HG03457 (cell line): ENCODE results near the gene STAP1.
"Not testable (repeated sequence)": the region's sequence is repeated elsewhere in the genome, so short reads cannot be mapped to it uniquely, and the experiment has no call there.

Experiments used
- ATAC-seq: cut with Tn5 transposase; IDR thresholded peaks from one replicate; pipeline ENCODE4 v1.9.1; 2021; ENCODE audit warnings: moderate number of reproducible peaks; ENCODE audit not compliant: unreplicated experiment

Gene STAP1, protein sequence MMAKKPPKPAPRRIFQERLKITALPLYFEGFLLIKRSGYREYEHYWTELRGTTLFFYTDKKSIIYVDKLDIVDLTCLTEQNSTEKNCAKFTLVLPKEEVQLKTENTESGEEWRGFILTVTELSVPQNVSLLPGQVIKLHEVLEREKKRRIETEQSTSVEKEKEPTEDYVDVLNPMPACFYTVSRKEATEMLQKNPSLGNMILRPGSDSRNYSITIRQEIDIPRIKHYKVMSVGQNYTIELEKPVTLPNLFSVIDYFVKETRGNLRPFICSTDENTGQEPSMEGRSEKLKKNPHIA

DNA sequence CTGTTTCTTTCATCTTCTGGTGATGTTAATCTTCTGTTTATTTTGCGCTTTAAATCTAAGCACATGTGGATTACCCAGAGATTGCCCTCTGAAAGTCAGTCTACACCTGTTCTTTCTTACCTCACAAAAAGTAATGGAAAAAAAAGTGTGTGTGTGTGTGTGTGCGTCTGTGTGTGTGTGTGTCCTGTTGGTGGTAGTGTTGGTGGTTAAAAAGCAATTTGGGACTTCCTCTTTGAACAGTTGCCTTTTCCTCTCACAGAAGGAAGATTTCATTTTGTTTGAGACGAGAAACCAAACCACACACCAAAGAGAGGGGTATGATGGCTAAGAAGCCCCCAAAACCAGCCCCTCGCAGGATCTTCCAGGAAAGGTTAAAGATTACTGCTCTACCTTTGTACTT, at the start of gene STAP1:
STAP1 (plus strand) TSS at position 235 of the 400 bp plus-strand sequence; CDS start at position 318, 83 bp downstream.
- peak; percentile 41 for ATAC-seq

DNA sequence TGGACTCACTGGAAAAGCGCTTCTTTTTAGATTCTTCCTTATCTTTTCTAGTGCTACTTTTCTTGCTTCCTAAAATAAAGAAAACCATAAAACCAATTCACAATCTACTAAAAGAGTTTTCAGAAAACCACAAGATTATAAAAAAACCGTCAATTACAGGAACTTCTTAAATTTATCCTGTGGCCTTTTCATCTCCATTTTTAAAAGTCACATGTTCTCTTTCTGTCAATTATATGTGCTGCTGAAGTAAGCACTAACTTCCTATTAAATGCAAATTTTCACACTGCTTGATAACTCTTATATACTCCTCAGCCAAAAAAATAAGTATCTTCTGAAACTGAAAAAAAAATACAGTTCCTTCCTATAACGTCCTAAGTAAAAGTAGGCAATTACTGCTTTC, 46.0 kb upstream of the STAP1 start:
- ATAC-seq = no peak

DNA sequence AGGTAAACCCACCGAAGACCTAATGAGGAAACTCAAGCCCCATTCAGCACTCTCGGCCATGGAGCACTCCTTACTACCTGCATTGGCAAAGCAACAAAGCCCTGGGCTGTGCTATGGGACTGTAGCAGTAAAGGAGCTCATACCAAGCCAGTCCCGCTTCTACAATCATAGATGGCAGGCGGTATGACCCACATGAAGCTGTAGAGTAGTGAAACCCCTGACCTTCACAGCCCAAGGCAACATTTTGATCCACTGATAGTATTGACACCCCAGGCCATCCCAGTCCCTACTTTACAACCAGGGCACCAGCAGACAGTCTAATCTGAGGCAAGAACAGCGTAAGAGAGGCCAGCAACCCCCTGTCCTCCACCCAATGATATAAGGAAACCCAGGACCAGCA, 38.4 kb upstream of the STAP1 start:
- no peak for ATAC-seq

DNA sequence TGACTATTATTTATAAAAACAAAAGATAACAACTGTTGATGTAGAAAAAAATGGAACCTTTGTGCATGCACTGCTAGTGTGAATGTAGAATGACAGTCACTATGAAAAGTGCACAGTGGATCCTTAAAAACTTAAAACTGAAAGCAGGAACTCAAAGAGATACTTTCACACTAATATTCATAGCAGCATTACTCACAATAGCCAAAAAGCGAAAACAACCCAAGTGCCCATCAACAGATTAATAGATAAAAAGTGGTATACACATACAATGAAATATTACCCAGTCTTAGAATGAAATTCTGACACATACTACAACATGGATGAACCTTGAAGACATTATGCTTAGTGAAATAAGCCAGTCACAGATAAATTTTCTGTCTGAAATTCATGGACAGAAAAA, 37.0 kb upstream of the STAP1 start:
- peak; percentile 72 for ATAC-seq

DNA sequence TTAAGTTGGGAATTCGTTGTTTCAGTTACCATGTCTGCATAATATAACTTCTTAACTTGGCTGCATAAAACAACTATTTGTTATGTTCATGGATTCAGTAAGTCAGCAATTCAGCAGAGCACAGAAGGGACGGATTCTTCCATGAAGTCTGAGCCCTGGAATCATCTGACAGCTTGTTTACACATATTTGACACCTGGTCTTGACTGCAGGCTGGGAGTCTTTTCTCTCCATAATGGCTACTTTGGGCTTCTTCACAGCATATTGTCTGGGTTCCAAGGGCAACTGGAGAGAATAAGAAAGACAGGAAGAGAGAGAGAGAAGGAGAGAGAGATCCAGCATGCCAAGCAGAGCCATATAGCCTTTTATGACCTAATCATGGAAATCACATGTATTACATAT, 36.3 kb upstream of the STAP1 start:
- no peak for ATAC-seq

DNA sequence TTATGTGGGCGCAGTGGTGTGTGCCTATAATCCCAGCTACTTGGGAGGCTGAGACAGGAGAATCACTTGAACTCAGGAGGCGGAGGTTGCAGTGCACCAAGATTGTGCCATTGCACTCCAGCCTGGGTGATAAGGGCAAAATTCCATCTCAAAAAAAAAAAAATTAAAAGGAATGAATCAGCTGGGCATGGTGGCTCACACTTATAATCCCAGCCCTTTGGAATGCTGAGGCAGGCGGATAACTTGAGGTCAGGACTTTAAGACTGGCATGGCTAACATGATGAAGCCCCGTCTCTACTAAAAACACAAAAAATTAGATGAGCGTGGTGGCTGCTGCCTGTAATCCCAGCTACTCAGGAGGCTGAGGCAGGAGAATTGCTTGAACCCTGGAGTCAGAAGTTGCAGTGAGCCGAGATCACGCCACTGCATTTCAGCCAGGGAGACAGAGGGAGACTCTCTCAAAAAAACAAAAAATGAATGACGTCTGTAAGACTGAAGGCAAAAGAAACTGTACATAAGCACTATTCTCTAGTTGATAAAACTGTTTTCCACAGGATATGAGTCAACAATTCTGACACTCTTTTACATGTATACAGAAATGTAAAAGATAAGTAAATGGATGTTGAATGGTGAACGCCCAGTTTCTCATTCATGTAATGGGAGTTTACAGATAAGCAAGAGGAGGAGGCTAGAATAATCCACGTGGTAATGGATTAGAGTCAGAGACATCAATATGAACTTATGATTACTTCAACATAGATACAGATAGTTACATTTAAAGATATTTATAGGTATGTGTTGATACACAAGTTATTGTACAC, 35.5 kb upstream of the STAP1 start:
- ATAC-seq = no peak

DNA sequence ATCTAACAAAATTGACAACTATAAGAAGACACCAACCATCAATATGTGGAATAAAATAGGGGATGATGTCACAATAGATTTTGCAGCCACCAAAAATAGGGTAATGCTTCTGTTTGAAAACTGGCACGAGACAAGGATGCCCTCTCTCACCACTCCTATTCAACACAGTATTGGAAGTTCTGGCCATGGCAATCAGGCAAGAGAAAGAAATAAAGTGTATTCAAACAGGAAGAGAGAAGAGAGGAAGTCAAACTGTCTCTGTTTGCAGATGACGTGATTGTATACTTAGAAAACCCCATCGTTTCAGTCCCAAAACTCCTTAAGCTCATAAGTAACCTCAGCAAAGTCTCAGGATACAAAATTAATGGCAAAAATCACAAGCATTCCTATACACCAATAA, 34.4 kb upstream of the STAP1 start:
- ATAC-seq = not testable (repeated sequence)

DNA sequence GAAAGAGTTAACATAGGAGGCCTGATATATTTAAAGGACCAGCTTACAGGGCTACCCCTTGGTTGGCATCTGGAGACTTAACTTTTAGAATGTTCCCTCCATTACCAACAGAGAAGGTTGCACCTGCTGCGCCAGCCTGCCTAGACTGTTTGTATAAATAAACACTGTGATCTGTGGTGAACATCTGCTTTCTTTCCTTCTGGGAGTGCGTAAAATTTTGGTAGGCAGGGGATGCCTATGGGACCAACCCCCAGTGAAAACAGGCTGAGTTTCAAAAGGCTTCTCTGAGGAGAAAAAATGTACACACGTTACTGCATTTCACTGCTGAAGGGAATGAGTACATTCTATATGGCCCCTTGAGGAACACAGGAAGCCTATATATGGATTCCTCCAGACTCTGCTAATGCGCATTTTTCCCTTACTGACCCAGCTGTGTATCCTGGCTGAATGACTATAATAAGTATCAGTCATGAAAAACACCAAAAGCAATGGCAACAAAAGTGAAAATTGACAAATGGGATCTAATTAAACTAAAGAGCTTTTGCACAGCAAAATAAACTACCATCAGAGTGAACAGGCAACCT, 27.1 kb upstream of the STAP1 start:
- no peak for ATAC-seq

DNA sequence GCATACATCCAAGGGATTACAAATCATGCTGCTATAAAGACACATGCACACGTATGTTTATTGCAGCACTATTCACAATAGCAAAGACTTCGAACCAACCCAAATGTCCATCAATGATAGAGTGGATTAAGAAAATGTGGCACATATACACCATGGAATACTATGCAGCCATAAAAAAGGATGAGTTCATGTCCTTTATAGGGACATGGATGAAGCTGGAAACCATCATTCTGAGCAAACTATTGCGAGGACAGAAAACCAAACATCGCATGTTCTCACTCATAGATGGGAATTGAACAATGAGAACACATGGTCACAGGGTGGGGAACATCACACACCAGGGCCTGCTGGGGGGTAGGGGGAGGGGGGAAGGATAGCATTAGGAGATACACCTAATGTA, 26.1 kb upstream of the STAP1 start:
- not testable (repeated sequence) for ATAC-seq

DNA sequence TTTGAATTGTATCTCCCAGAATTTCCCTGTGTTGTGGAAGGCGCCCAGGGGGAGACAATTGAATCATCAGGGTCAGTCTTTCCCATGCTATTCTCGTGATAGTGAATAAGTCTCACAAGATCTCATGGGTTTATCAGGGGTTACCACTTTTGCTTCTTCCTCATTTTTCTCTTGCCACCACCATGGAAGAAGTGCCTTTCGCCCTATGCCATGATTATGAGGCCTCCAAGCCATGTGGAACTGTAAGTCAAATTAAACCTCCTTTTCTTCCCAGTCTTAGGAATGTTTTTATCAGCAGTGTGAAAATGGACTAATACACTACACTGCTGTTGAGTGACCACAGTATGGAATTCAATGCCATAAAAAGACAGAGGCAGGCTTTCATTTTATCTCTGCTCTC, 25.4 kb upstream of the STAP1 start:
- ATAC-seq = no peak

DNA sequence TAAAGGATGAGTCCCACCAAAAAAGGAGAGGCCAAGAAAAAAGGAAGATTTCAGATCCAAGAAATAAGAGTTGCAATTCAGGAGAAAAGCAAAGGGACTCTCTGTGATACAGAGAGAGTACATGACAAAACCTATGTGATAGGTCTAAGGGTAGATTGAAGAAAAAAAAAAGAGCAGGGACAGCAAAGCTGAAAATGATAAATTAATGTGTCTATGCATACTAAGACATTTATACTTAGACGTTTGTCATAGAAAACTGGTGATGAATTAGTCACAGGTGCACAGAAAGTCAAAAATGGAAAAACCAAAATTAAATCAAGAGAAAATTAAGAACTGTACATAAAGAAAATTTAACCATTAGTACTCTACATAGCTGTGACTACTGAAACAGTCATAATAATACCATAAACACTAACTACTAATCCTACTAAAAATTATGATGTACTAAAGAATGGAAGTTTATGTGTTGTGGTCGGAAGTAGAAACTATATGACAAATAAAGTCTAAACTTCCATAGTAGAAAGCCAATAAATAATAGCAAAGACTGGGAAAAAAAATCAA, 23.2 kb upstream of the STAP1 start:
- ATAC-seq = no peak

DNA sequence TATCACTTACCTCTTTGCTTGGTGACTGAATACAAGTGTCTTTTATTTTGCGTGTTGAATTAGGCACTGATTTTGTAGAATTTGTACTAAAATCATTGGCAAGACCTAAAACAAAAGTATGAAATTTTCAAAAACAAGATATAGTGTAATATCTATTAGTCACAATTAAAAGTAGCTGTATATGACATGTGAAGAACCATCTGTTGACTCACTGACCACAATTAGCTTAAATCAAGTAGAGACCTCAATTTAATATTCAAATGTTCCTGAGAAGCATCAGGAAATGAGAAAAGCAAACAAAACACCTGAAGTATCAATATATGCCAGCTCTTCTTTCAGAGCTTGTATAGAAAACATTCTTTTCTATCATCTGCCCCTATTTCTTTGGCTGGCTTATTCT, 18.7 kb upstream of the STAP1 start:
- no peak for ATAC-seq

DNA sequence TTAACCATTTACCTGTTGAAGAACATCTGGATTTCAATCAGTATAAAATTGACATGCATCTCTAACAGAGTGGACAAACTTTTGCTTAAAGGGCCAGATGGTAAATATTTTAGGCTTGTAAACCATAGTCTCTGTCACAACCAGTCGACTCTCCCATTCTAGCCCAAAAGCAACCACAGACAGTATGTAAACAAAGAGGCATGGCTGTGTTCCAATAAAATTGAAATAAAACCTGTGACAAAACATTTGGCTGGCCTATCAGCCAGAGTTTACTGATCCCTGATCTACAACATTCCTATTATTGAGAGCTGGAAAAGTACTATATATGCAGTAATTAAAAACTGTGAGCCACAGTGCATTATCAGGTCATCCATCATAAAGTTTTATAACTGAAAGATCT, 16.5 kb upstream of the STAP1 start:
- ATAC-seq = no peak

DNA sequence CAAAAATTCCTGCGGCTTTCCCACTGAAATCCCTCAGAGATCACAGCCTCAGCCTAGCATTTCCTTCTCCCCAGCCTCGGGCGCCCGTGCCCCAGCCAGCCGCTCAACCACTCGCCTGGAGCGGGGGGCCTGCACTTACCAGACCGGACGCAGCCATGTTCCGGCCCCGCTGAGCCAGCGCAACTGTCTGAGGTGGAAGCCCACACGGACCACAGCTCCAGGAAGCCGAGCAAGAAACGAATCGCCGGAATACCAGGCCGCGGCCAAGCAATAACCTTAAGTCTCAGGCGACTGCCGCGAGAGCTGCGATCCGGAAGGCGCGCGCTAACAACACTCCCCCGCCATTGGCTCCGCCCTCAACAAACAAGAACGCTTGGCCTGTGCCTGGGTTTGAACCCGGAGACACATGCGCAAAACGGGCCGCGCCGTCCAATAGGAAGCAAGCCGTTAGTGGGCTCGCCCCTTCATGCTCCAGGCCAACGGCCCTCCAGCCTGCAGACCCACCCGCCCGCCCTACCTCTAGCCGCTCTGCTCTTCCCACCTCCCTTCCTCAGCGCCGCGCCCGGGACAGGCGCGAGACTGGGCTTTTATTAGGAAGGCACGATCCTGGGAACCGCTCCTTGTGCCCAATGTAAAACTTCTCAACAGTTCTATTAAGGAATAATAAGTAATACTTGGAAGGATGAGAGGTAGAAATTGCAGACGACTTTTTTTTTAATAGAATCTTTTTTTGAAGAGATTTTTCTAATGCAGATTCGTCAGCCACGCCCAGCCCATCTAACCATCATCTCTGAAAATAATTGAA, 13.1 kb upstream of the STAP1 start, which contains the start of gene CENPC:
CENPC (minus strand) TSS at position 305 of the 805 bp plus-strand sequence; CDS start at position 157, 148 bp downstream.
- ATAC-seq = peak; percentile 96

DNA sequence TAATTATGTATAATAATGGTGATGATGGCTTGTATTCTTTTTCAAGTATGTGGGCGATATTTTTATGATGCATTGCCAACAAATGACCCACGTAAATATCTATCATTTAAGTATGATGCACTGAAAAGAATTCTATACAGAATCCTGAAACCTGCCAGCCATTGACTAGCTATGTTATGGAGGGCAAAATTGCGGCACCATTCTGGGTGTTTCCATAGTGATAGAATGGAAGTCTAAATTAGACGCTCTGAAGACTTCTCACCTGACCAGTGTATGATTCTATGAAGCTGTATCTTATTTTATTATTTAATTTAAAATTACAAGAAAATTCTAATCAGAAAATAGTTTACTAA, 12.5 kb upstream of the STAP1 start:
- no peak for ATAC-seq

DNA sequence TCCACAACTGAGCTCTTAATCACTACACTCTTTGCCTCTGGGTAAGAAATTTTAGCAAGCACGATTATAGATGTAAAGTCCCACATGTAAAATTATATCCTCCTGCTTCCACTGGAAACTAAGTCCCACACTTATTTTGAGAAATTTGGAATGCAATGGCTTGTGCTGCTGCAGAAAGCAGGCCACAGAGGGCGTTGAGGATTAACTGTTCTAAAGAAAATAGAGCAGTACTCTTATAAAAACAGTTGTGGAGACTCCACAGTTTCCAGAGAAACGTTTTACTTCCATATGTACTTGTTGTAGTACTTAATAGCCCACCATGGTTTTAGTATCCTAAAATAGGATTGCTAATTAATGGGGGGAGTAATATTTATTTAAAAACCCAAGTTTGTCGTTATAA, 11.6 kb upstream of the STAP1 start:
- ATAC-seq = no peak

DNA sequence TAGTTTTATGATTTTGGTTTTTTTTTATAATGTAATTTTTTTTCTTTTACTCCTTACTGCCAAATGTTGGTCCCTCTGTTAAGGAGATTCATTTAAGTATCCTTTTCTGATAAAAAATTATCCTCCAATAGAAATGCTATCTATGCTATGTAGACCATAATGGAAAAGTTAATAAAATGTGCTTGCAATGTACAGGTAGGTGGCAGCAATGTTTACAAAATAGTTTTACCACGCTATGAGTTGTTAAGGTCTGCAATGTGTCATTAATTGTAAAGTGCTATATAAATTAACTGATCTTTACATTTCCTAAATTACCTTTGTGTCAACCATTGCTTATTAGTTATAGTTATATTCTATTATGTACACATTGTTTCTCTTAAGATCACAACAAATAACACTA, 9.4 kb upstream of the STAP1 start:
- peak; percentile 28 for ATAC-seq

DNA sequence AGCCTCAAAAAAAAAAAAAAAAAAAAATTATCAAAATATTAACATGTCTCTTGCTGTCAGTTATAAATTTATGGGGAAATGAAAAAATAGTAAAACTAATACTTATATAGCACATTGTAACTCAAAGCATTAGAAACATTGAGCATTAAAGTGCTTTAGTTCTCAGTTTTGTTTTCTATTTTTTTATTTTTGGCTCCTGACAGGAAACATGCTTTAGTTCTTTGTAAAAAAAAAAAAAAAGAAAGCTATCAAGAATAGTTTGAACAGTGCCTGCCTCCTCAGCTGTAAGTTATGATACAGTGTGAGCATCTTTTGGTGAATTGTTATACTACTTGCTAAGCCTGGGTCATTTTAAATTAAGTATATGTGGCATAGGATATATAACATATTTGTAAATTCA, 8.1 kb upstream of the STAP1 start:
- ATAC-seq = no peak

DNA sequence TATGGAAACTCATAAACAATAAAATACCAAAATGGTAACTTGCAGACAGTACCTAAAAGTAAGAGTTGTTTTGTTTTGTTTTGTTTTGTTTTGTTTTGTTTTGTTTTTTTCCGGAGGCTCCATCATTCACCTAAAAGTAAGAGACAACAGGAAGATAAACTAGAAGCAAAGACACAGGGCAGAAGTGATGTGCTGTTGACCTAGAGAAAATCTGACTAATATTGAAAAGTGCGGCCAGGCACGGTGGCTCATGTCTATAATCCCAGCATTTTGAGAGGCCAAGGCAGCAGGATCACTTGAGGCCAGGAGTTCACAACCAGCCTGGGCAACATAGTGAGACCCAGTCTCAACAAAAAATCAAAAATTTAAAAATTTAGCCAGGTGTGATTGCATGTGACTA, 7.7 kb upstream of the STAP1 start:
- no peak for ATAC-seq

DNA sequence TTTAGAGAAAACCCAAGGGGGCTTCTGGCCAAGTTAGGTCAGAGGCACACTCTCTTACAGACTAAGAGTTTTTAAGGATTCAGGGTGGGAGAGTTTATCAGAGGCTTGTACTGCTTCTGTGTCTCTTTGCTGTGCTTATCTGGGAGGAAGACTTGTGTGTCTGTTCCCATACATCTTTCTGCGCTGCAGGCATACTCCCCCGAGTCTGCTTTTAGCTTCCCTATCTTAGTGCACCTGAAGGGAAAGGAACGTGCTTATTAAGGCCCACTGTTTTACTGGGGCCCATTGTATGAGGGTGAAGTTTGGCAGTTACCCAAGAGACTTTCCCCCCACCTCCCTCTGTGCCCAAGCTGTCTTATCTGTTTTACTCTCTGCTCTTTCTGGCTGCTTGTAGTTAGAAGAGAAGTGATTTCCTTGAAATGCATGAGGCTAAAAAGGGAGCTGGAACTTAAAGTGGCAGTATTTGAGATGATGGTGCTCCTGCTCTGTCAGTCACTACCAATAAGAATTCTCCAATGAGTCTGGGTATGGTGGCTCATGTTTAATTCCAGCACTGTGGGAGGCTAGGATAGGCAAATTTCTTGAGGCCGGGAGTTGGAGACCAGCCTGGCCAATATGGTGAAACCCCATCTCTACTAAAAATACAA, 6.3 kb upstream of the STAP1 start:
- ATAC-seq = not testable (repeated sequence)
